ENCODE measurements around the gene FILIP1L.

FILIP1L gene

DNA sequence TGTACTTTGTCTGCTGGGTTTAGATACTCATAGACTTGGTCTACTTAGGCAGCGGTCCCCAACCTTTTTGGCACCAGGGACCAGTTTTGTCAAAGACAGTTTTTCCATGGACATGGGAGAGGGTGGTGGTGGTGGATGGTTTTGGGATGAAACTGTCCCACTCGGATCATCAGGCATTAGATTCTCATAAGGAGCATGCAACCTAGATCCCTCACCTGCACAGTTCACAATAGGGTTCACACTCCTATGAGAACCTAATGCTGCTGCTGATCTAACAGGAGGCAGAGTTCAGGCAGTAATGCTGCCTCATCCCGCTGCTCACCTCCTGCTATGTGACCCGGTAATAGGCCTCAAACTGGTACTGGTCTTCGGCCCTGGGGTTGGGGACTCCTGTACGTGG, 251.3 kb downstream of the FILIP1L start:
- Mint-ChIP-seq H3K9me3 (no peaks in the 10 kb centered on the region), H3K27ac (no peak overlapping the region), H3K4me3 (no peak overlapping the region), H3K4me1 (peaks cover 44% of the 10 kb centered on the region), H3K27me3 (no peaks in the 10 kb centered on the region), H3K36me3 (peaks cover 19% of the 10 kb centered on the region)

DNA sequence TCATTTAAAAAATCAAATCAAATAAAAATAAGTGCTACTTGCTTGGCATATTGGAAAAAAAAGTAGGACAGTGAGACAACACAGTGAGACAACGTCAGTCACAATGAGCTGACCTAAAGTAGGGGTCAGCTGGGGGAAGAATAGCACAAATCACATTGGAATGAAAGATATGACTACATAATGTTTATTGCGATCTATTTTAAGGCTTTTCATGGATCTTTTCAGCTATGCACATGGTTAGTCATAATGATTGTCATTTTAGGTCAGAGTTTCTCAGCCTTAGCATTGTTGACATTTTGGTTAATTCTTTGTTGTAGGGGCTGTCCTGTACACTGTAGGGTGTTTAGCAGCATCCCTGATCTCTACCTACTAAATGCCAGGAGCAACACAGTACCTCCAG, 252.1 kb downstream of the FILIP1L start:
- H3K9me3 Mint-ChIP-seq = no peaks in the 10 kb centered on the region
- peaks cover 37% of the 10 kb centered on the region for H3K4me1 Mint-ChIP-seq
- H3K4me3 Mint-ChIP-seq = no peak overlapping the region
- H3K36me3 Mint-ChIP-seq = peaks cover 19% of the 10 kb centered on the region
- no peak overlapping the region for H3K27ac Mint-ChIP-seq
- no peaks in the 10 kb centered on the region for H3K27me3 Mint-ChIP-seq

DNA sequence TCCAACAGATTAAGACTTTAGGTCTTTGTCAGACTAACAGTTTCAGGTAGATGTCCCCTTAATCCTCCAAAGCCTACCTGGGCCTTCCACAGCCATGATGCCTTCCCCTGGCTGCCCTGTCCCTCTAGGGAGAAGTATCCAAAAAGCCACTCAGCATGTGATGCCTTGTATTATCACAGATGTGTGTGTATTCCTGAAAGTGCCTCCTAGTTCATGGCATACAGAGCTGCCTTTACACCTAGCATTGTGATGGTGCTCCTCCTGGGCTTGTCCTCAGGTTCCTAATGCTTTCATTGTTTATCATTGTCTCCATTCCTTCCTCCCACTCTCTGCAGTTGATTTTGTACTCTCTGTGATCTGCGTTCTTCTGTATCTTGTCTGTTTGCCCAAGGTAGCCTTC, 253.1 kb downstream of the FILIP1L start:
- Mint-ChIP-seq H3K4me1 (peaks cover 27% of the 10 kb centered on the region), H3K4me3 (no peak overlapping the region), H3K27me3 (no peaks in the 10 kb centered on the region), H3K27ac (no peak overlapping the region), H3K9me3 (no peaks in the 10 kb centered on the region), H3K36me3 (peaks cover 19% of the 10 kb centered on the region)

DNA sequence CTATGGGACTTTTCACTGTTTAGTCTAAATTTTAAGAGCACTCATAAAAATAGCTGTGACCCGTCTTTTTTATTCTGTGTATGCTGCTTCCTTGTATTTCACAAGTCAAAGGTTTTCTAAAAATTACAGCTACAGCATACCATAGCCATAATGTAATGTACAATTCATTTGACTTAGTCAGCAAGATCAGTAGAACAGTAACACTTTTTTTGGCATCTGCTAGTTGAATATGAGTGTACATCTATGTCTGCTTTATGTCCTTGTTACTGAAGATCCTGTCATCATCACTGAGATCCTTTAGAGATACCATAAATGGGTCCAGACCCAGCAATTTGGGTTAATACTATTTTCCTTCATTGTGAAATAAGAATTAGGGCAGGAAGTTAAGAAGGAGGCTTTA, 254.5 kb downstream of the FILIP1L start:
- H3K4me1 Mint-ChIP-seq = peaks cover 14% of the 10 kb centered on the region
- H3K36me3 Mint-ChIP-seq = peaks cover 17% of the 10 kb centered on the region
- H3K4me3 Mint-ChIP-seq = no peak overlapping the region

DNA sequence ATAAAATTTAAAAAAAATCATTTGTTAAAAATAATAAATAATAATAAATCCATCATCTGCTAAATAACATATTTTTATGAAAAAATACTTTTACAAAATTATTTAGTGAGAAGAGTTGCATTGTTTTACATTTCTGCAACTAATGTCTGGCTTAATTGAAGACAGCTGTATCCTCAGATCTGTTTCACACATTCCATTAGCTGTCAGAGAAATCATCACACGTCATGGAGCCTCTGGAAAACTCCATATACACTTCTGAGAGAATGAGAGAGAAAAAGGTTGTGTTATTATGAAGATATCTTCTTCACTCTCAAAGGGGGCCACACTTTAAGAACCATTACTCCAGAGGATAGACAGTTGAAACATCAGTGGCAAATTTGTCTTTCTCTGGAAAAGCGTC, 255.8 kb downstream of the FILIP1L start:
- Mint-ChIP-seq H3K36me3 (peaks cover 10% of the 10 kb centered on the region), H3K9me3 (no peaks in the 10 kb centered on the region), H3K27me3 (no peaks in the 10 kb centered on the region), H3K4me1 (peaks cover 10% of the 10 kb centered on the region), H3K27ac (no peak overlapping the region), H3K4me3 (no peak overlapping the region)

More for the DNA sequence above, 254.5 kb downstream of the FILIP1L start:
- Mint-ChIP-seq H3K9me3 (no peaks in the 10 kb centered on the region), H3K27me3 (no peaks in the 10 kb centered on the region), H3K27ac (no peak overlapping the region)

DNA sequence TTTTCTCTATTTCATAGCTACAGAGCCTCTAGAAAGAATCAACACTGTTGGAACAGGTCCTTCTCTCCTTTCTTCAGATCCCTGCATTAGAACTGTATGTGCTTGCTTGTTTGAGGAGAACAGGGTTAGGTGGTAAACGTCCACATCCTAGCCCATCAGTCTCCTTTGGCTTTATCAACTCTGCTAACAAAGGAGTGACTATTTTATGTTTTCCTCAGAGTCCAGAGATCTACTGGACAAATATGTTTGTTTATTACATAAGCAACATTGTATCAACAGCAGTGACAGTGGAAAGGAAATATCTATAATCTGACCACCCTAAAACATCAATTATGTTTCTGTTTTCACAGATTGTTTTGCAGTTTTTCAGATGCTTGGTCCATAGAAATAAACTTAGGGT, 257.0 kb downstream of the FILIP1L start:
- no peak overlapping the region for H3K4me3 Mint-ChIP-seq
- peaks cover 6% of the 10 kb centered on the region for H3K36me3 Mint-ChIP-seq
- H3K27ac Mint-ChIP-seq = no peak overlapping the region
- H3K4me1 Mint-ChIP-seq = peaks cover 10% of the 10 kb centered on the region
- H3K27me3 Mint-ChIP-seq = no peaks in the 10 kb centered on the region
- H3K9me3 Mint-ChIP-seq = no peaks in the 10 kb centered on the region

DNA sequence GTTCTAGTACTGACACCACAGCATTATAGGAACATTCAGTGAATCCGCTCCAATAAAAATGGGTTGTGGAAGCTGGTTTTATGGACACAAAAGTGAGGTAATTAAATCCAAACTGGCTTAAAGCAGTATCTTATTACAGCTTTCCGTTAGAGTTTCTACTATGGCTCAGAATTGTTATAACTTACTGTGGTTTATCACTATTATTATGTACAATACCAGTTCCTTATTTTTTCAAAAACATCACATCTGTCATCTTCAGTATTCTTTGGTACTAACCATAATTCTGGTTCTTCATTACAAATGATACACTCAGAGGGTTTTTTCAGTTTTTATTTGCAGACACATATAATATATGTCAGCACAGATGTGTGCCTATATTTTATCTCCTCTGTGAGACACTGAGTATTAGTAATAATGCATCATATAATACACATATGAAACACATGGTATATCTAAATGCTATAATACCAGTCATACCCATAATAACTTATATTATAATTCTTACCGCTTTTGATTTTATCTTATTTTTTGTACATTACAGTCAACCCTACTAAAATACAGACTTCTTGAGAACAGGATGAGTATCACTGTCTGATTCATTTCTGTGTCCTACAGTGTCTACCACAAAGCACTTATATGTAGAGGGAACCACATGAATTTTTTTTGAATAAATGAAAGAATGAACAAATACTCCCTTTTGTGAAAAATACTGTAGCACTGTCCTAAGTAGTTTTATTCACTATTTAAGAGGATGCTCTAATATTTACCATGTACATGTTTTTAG, 257.7 kb downstream of the FILIP1L start:
- Mint-ChIP-seq H3K27me3 (no peaks in the 10 kb centered on the region), H3K27ac (no peak overlapping the region), H3K36me3 (peaks cover 6% of the 10 kb centered on the region), H3K9me3 (no peaks in the 10 kb centered on the region), H3K4me1 (peaks cover 10% of the 10 kb centered on the region), H3K4me3 (no peak overlapping the region)

DNA sequence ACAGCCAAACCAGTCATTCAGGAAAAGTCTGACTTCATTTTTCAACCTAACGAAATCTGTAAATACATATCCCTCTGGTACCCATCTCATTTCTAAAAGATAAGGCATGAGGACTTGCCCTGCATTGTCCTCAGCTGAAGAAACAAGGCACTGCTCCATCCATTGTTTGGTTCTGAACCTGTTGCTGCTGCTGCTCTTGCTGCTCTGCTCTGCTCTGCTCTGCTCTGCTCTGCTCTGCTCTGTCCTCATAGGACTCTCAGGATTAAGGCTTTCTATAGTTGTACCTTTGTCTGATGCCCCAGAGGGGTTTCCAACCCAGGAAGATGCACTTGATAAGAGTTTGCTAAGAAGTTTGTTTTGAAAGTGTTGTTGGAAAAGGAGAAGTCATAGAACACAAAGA, 258.4 kb downstream of the FILIP1L start:
- Mint-ChIP-seq H3K4me1 (peaks cover 3% of the 10 kb centered on the region), H3K9me3 (no peaks in the 10 kb centered on the region), H3K27ac (no peak overlapping the region), H3K27me3 (no peaks in the 10 kb centered on the region), H3K36me3 (peaks cover 4% of the 10 kb centered on the region), H3K4me3 (no peak overlapping the region)

DNA sequence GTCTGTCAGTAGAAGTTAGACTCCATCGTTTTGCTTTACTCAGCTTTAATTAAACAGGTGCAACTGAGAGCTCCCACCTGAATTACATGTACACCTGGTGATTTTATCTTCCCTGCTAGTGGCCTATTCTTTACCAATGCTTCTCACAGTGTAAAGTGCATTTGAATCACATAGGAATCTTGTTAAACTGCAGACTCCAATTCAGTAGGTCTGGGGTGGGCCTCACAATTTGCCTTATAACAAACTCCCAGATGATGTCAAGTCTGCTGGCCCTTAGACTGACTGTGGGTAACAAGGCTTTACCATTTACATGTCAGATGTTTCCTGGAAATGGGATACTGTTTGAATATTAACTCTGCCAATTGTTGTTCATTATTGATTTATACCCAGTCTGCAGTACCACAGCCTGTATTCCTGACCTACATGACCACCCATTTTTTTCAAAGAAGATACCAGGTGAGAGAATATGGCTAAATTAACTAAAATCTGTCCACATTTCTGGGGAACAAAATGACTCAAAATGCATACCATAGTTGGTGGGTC, 259.5 kb downstream of the FILIP1L start:
- Mint-ChIP-seq H3K27me3 (no peaks in the 10 kb centered on the region), H3K27ac (no peak overlapping the region), H3K4me1 (peaks cover 3% of the 10 kb centered on the region), H3K9me3 (no peaks in the 10 kb centered on the region), H3K36me3 (peaks cover 4% of the 10 kb centered on the region), H3K4me3 (no peak overlapping the region)

DNA sequence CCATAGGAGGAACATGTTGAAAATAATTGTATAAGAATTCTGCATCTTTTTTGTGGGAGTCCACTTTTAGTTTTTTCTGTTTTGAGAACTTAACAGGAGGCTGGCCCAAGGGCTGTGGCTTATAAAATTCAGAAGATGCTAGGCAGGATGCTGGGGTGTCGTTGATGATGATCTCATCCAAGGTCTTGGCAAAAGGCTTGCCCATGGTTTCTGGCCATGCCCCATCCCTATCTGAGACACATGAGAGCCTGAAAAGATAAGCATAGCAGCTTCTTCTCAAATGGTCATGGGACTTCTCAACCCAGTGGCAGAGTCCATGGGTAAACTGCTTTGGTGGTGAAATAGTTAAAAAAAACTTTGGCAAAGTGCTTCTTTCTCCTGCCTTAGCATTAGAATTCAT, 261.4 kb downstream of the FILIP1L start:
- Mint-ChIP-seq H3K27ac (no peak overlapping the region), H3K27me3 (no peaks in the 10 kb centered on the region), H3K36me3 (peaks cover 2% of the 10 kb centered on the region), H3K9me3 (no peaks in the 10 kb centered on the region), H3K4me1 (no peaks in the 10 kb centered on the region), H3K4me3 (no peak overlapping the region)

DNA sequence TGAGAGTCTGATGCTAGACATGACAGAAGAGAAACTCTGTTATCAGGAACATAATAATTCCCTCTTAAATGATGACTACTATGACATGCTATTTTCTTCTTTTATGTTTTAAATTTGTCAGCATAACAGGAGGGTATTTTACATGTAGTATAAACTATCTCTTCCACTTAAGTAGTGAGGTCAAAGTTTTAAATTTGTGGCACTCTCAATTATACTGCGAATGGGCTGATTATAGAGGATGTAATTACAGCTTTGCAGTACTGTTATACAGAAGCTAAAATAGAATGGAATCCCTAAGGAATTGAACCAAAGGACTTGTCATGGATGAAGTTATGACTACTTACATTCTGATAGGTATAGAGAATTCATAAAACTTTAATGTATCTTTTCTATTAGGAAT, 262.3 kb downstream of the FILIP1L start:
- Mint-ChIP-seq H3K27ac (no peak overlapping the region), H3K9me3 (no peaks in the 10 kb centered on the region), H3K4me3 (no peak overlapping the region), H3K36me3 (peaks cover 2% of the 10 kb centered on the region), H3K27me3 (no peaks in the 10 kb centered on the region), H3K4me1 (no peaks in the 10 kb centered on the region)

DNA sequence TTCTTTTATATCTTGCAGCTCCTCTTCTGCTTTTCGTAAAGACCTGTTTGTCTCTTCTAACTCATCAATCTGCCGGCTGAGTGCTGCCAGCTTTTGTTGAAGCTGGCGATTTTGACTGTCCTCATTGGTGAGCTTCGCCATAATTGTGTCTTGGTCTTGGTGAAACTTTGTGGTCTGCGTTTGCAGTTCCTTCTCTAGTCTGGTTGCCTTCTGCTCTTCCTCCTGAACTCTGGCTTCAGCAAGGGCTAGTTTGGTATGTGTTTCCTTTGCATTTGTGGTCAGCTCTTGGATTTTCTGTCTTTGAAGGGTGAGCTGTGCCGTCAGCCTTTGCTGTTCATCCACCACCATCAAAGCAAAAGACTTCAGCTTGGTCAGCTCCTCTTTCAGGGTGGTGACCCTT, 263.7 kb downstream of the FILIP1L start:
- Mint-ChIP-seq H3K9me3 (no peaks in the 10 kb centered on the region), H3K36me3 (no peaks in the 10 kb centered on the region), H3K4me3 (no peak overlapping the region), H3K27me3 (no peaks in the 10 kb centered on the region), H3K4me1 (peaks cover under 1% of the 10 kb centered on the region), H3K27ac (no peak overlapping the region)

DNA sequence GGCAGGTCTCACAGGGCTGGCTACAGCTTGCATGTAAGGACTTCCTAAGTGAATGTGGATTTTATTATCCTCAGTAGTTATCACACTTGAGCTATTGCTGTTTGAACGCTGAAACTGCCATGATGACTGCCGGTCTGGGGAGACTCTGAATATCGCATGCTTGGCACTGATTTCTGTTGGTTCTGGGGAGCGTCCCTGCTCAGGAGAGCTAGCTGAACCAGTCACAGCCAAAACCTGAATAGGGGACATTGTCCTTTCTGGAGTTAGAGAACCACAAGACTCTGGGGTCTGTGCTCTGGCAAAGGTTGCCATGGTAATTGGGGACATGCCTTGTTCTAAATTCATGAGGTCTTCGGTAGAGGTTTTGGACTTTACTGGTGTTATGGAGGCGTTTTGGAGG, 265.9 kb downstream of the FILIP1L start:
- H3K27ac Mint-ChIP-seq = no peak overlapping the region
- H3K4me3 Mint-ChIP-seq = no peak overlapping the region
- no peaks in the 10 kb centered on the region for H3K9me3 Mint-ChIP-seq
- no peaks in the 10 kb centered on the region for H3K27me3 Mint-ChIP-seq
- peaks cover 12% of the 10 kb centered on the region for H3K4me1 Mint-ChIP-seq
- no peaks in the 10 kb centered on the region for H3K36me3 Mint-ChIP-seq

DNA sequence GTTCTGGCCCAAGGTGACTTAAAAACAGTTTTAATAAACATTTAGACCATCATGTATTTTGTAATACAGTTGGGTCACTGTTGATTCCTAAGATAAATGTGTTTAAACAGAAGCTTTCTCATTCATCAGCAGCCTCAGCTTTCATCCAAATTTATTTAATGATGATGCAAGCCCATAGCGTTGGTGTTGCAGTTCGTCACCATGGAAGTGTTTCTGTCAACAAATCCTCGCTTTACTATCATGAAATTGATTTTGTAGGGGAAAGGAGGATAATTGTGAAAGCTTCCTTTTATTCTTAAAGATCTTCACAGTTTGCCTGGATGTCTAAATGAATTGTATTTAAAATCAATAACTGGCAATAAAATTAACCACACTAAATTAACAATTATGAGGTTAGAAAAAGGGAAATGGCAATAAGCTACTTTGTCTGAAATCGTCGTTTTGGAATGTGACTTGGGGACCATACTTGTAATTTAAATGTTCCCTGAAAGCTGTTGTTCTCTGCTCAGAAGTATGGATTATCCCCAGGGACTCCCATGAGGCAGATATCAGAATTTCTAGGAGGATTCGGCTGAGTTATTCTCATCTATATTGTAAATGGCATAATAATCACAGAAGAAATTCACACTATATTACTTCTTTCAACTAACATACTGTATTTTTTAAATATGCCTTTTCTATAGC, 267.7 kb downstream of the FILIP1L start:
- Mint-ChIP-seq H3K27ac (no peak overlapping the region), H3K27me3 (no peaks in the 10 kb centered on the region), H3K9me3 (no peaks in the 10 kb centered on the region), H3K4me3 (no peak overlapping the region), H3K36me3 (no peaks in the 10 kb centered on the region), H3K4me1 (peaks cover 12% of the 10 kb centered on the region)

DNA sequence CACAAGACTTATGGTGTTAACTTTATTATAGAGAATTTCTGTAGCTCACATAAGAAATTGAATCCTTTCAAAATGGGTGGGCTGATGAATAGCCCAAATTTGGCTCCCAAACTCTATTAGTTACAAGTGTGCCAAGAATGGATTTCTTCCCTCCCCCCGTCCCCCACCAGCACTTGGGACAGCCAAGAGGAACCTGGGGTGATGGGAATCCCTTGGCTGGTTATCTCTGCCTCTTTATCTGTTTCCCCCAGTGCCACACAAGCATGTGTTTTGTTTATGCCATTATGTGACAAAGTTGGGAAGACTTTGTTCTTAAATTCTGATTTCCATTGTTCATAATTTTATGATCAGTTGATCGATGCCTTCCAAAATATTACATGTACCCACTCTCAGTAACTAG, 268.3 kb downstream of the FILIP1L start:
- no peak overlapping the region for H3K4me3 Mint-ChIP-seq
- peaks cover 12% of the 10 kb centered on the region for H3K4me1 Mint-ChIP-seq
- H3K27me3 Mint-ChIP-seq = no peaks in the 10 kb centered on the region
- H3K36me3 Mint-ChIP-seq = no peaks in the 10 kb centered on the region
- no peaks in the 10 kb centered on the region for H3K9me3 Mint-ChIP-seq
- H3K27ac Mint-ChIP-seq = no peak overlapping the region

DNA sequence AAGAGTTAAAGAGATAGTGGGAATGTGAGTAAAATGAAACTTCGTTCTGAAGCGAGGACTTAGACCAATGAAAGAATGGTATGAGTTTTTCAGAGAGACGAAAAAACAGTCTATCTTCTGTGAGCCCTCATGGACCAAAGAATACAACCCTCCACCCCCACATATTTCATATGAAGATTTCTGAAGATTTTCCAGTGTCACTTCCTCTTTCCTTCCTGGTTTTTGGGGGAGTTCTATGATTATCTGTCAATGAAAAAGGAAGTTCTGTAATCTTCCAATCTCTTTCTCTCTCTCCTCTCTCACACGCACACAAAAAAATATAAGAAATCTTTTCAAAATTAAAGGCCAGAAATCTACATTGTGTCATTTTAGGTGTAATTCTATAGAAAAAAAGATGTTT, 269.0 kb downstream of the FILIP1L start:
- H3K4me3 Mint-ChIP-seq = no peak overlapping the region
- H3K4me1 Mint-ChIP-seq = peaks cover 12% of the 10 kb centered on the region

More for the DNA sequence above, 269.0 kb downstream of the FILIP1L start:
- no peaks in the 10 kb centered on the region for H3K27me3 Mint-ChIP-seq
- no peaks in the 10 kb centered on the region for H3K9me3 Mint-ChIP-seq
- H3K27ac Mint-ChIP-seq = no peak overlapping the region
- no peaks in the 10 kb centered on the region for H3K36me3 Mint-ChIP-seq
